HG02588 (cell line): ENCODE measurements around the gene PRDX3.
A peak's percentile ranks its signal among the peaks of the same experiment; 100 is the strongest.
"Not testable (repeated sequence)": the region's sequence is repeated elsewhere in the genome, so short reads cannot be mapped to it uniquely, and the experiment has no call there.

ENCODE experiments used
- ATAC-seq: cut with Tn5 transposase; IDR thresholded peaks from one replicate; pipeline ENCODE4 v1.9.1; 2021; ENCODE audit warnings: mild to moderate bottlenecking, moderate library complexity; ENCODE audit not compliant: unreplicated experiment

Gene PRDX3

DNA sequence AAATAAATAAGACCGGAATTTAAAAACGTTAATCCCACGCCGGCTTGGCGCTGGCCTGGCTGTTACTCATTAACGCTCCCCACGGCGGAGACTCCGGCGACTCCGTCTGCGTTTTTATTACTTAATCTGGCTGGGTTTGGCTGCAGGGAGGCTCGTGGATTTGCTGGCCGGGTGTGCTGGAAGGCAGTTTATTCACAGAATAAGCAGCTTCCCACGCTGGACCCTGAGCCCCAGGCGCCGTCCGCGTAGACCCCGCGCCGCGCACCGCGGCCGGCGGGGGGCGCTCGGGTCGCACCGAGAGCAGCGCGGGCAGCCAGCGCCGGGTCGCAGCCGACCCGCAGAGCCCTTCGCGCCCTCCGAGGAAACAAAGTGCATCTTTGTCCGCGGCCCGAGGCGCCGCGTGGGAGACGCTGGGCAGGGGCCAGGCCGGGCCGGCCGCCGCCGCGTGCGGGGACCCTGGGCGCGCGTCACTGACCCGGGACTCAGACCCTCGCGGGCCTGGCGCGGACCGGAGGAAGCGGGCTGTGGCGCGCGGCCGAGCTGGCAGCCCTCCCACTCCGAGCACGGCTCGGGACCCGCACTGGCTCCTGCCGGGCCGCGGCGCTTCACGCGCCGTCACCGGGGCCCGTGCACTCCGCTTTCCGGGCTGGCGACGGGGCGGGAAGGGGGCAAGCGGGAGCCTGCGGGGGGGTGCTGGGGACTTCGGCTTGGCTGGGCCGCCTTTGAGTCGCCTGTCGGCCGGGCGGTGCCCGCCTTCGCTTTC lies 28.2 kb upstream of the PRDX3 start:
- ATAC-seq = peak; percentile 66

DNA sequence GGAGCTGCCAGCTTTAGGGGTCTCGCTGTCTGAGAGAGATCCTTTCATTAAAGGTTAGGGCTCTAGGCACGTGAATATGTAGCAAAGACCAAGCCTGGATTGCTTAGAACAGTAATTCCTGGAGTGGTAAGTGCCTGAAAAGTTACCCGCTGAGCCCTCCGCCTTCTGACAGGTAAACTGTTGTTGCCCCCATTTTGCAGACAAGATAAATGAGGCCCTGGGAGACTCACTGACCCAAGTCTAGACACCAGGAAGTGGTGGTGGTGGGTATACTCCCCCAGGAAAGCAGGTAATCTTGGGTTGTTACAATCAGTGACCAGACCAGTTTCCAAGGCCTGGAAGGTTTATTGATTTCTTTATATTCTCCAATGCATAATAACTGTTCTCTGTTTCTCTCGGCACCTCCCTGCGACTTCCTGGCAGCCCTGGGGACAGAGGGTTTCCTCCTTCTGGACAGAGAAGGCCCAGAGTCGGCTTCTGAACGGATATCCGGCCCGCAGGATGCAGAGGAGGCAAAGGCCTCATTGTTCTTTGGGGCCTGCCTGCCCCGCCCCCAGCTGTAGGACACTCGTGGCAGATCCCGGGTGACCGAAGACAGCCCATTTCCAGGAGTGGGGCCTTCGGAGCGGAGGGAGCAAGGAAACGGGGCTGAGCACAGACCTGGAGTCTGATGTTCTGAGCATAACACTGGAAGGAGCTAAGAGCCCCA lies 27.4 kb upstream of the PRDX3 start:
- ATAC-seq = no peak

- no peak for ATAC-seq
Measured at GRCh38 chr10:119203006-119203405, 24.4 kb upstream of the PRDX3 start.

DNA sequence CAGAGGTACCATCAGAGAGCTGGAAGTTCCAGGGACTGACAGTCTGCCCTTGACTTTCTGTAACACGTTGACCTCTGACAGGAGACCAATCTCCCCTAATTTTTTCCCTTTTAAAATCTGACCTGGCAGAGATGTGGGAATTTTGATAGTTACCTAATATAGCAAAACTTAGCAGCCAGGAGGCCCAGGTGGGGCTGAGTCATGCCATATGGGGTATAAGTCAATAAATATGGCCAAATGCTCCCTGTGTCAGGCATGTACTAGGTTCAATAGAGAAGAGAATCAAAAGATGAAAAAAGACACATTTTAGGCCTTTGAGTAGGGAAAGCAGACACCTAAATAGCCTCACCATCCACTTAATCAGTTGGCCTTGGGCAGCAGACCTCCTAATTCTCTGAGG lies 22.6 kb upstream of the PRDX3 start:
- no peak for ATAC-seq

DNA sequence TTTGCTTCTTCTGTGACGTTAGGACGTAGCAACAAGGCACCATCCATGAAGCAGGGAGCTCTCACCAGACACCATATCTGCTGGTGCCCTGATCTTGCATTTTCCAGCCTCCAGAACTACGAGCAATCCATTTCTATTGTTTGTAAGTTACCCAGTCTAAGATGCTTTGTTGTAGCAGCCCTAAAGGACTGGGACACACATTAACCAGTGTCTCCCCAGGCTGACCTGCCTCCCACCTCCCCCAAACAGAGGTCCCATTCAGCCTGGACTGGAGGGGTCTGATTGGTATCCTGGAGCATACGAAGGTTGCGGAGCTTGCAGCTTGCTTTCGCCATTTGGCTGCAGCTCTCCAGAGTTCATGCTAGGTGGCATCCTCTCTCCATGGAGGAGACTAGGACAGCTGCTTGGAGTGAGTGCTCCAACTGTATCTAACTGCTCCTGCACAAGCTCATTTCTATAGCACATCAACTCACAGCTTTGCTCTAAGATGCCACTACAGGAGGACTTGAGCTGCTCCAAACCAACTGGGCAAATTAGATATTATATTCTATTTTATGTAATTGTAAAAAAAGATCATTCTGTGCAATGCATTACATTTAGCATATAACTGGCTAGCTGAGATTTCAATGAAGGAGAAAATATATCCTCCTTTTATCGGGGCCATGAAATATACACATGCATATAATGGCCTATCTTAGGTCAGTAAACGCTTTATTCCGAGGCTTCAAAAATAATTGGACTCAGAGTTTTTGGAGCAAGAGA lies 20.8 kb upstream of the PRDX3 start:
- ATAC-seq = no peak

DNA sequence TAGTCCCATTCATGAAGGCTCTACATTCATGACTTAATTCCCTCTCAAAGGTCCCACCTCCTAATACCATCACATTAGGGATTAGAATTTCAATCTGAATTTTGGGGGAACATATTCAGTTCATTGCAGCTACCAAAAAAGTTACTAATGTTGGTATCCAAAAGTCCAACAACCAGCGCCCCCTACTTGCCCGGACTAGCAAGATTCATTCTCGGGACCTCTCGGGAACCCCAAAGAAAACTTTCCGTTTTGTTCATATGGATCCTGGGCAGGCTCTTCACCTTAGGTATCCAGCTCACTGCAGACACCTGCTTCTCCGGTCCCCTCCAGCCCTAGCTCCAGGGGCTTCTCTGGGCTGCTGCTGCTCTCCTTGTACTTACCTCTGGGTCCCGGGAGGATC lies 19.8 kb upstream of the PRDX3 start:
- no peak for ATAC-seq

- ATAC-seq = no peak
Measured at GRCh38 chr10:119197921-119198320, 19.3 kb upstream of the PRDX3 start.

DNA sequence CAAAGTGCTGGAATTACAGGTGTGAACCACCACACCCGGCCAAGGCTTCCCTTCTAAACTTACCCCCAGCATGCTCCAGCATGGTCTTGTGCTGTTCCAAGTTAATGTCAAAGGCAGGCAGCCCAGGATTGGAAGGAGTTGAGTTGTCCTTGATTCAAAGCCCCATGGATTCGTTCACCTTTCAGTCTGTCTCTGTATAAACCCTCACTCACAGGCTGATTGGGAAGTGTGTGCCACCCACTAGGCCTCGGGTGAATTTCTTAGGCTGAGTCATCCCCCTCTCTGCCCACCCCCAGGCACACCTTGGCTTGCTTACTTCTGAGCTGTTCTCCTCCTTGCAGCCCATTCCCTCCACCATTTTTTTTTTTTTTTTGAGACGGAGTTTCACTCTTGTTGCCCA lies 13.3 kb upstream of the PRDX3 start:
- ATAC-seq = no peak

DNA sequence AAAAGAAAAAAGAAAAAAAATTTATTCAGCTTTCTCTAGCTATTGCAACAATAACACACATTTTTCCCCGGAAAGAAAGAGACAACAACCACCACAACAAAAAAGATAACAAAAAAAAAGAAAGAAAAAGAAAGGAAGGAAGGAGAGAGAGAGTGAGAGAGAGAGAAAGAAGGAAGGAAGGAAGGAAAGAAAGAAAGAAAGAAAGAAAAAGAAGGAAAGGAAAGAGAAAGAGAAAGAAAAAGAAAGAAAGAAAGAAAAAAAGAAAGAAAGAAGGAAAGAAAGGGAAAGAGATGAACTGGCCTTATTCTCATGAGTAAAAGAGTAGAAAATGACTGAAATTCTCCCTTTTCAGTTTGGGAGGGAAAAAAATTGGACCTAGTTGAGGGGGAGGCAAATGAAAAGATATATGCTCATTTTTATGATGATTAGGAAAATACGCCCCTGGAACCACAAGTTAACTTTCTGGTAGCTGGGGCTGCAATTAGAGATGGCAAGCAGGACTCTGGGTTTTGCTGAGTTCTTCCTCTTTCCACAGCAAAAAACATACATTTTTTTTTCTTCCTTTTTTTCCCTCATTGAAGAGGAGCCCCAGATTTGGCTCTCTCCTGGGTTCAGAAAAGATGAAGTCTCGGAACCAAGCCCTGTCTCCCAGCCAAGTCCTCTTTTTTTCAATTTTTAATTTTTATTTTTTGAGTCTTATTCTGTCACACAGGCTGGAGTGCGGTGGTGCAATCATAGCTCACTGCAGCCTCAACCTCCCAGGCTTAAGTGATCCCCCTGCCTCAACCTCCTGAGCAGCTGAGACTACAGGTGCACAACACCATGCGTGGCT lies 12.6 kb upstream of the PRDX3 start:
- no peak for ATAC-seq

- no peak for ATAC-seq
Measured at GRCh38 chr10:119190353-119190752, 11.7 kb upstream of the PRDX3 start.

GRCh38 chr10:119189811-119190282 lies 11.2 kb upstream of the PRDX3 start:
- no peak for ATAC-seq

DNA sequence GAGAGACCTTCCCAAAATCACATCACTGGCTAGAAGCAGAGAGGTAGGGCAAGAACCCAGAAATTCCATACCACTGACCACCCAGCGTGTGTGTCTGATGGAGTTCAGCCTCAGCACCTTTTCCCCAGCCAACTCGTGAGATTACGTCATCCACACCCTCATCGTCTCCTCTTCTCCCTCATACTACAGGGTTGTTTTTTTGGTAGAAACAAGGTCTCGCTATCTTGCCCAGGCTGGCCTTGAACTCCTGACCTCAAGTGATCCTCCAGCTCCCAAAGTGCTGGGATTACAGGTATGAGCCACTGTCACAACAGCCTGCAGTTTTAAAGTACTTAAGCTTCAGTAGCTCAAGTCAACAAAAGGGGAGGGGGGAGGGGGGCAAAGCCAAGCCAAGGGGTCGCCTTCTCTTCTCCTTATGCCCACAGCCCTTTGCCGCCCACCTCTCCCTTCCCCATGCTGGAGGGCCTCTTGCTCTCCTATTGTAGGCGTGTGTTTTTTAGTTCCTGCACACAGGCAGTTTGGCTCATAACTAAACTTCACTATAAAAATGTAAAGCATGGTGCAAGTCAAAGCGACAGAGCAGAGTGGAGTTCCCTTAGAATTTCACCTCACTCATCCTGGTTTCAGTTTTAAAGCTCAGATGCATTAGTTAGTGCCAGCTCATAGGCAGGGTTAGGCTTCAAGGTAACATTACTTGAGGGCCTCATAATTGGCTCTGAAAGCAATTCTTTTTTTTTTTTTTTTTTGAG lies 5.2 kb upstream of the PRDX3 start:
- no peak for ATAC-seq

DNA sequence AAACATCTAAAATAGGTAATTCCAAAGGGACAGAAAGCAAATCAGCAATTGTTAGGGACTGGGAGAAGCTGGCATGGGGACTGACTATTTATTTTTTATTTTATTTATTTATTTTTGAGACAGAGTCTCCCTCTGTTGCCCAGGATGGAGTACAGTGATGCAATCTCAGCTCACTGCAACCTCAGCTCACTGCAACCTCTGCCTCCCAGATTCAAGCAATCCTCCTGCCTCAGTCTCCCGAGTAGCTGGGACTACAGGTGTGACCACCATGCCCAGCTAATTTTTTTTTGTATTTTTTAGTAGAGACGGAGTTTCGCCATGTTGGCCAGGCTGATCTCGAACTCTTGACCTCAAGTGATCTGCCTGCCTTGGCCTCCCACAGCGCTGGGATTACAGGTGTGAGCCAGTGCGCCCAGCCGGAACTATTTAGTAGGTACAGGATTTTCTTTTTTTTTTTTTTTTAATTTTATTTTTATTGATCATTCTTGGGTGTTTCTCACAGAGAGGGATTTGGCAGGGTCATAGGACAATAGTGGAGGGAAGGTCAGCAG lies 2.3 kb upstream of the PRDX3 start:
- not testable (repeated sequence) for ATAC-seq

DNA sequence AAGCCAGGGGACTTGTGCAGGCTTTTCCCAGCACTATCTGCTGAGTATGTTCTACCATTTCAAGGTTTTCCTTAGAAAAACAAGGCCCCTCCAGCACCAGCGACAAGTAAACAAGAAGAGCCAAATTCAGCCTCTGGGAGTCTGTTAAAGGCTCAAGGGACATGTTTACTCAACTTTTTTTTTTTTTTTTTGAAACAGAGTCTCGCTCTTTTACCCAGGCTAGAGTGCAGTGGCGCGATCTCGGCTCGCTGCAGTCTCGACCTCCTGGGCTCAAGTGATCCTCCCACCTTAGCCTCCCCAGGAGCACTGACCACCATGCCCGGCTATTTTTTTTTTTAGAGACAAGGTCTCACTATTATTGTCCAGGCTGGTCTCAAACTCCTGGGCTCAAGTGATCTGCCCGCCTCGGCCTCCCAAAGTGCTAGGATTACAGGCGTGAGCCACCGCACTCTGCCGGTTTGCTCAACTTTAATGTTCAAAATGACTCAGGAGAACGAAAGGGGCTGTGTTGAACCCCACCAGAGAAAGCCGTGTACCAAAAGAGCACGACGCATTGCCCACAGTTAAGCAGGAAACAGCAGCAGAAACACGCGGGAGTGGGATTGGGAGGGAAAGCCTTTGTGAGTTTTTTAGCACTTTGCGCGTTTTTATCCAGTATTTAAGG lies 772 bp downstream of the PRDX3 start:
- ATAC-seq = peak; percentile 24

DNA sequence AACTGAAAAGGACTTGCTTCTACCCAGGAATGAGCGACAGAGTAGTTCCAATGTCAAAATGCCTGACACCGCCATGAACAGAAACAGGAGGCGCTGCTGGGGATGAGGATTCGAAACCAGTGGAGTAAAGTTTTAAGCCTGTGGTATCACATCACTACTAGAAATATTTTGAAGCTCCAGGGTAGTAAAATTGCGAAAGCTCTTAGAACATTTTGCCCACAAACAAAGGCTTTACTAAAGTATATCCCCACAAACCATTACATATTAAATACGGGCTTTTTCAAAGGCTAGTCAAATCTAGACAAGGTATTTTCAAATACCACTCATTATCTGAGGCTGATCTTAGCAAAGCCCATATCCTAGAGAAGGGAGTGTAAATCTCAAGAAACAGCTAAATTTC lies 2.4 kb downstream of the PRDX3 start:
- no peak for ATAC-seq

GRCh38 chr10:119174109-119174508 lies 4.5 kb downstream of the PRDX3 start:
- no peak for ATAC-seq

DNA sequence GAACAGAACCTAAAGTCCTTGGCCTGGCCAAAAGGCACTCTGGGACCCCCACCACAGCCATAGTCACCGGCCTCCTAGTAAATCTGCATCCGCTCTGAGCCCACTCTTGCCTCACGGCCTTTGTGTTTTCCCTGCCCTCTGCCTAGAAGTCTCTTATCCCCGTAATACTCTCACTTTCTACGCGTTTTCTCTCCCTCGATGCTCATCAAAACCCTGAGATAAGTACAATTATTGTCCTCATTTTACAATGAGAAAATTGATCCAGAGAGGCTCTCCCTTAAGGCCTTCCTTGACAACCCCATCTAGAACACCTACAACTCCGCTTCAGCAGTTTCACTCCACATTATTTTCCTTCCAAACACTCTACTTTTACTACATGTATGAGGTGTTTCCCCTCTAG lies 11.6 kb downstream of the PRDX3 start:
- no peak for ATAC-seq

GRCh38 chr10:119166564-119166963 lies 12.0 kb downstream of the PRDX3 start:
- no peak for ATAC-seq

- ATAC-seq = no peak
Measured at GRCh38 chr10:119166118-119166500, 12.5 kb downstream of the PRDX3 start.
